ENCODE measurements around the gene CEP131. TPM values are rescaled to one million over a fixed set of nuclear protein-coding genes. Genes with fewer than 3 reads are reported as not detected.

The CEP131 gene
- total and polyA plus RNA-seq, 2 of the 4 experiments (the other 2 are of a cell fraction) = 4.8 to 9.6 TPM

GRCh38 chr17:81176666-81177065 is 46.1 kb downstream of the CEP131 start:
- WGBS, 2 experiments (ENCODE audit: extremely low coverage in 2 of 2, insufficient read length in 1 of 2) = 63% methylated on average over 2 of the region's 7 CpGs; no CpG with 5 or more reads in 1 of the 2 experiments
- Histone ChIP-seq H2BK20ac (ENCODE audit: low read depth, low read length) (no peak overlapping the region), H2AK5ac (ENCODE audit: low read depth, low read length) (no peak overlapping the region), H3K27me3 (ENCODE audit: control insufficient read depth, insufficient read depth, low read length) (no peaks in the 10 kb centered on the region; the same call in 1 of the 2 replicates), H4K20me1 (ENCODE audit: insufficient read depth, low read length) (no peaks in the 10 kb centered on the region), H3K14ac (replicated peaks; ENCODE audit: low read depth, low read length) (no peak overlapping the region), H3K56ac (ENCODE audit: extremely low read depth, insufficient read depth, low read length) (no peak overlapping the region), H3K4ac (ENCODE audit: low read depth, low read length) (no peak overlapping the region), H3K4me3 (ENCODE audit: insufficient read depth, low read depth, low read length) (no peak overlapping the region), H4K8ac (ENCODE audit: low read depth in 2 of 2, low read length in 2 of 2) (no peak overlapping the region), H3K23ac (ENCODE audit: low read depth, low read length) (no peak overlapping the region), H4K91ac (ENCODE audit: insufficient read depth, low read depth, low read length) (no peak overlapping the region), H3K27ac (ENCODE audit: insufficient read depth, low read length) (no peak overlapping the region), H3K9me1 (ENCODE audit: insufficient read depth, low read length) (no peaks in the 10 kb centered on the region), H3K9me3 (ENCODE audit: control insufficient read depth, insufficient read depth, low read length) (no peaks in the 10 kb centered on the region), H3K9ac (ENCODE audit: low read depth, low read length) (no peak overlapping the region), H3K79me1 (ENCODE audit: low read depth in 1 of 2, low read length in 2 of 2) (no peaks in the 10 kb centered on the region), H2AFZ (replicated peaks; ENCODE audit: low read length, poor library complexity) (no peak overlapping the region), H2BK120ac (ENCODE audit: low read depth, low read length) (no peak overlapping the region), H2AK9ac (replicated peaks; ENCODE audit: low read depth, low read length, poor library complexity) (no peak overlapping the region), H3K36me3 (ENCODE audit: control insufficient read depth, insufficient read depth, low read length) (no peaks in the 10 kb centered on the region), H3K4me1 (ENCODE audit: control insufficient read depth, insufficient read depth, low read length) (0 out of 2 replicates have a peak, but pooled peaks cover 2% of the 10 kb centered on the region), H2BK15ac (ENCODE audit: low read depth, low read length) (no peak overlapping the region), H3K4me2 (ENCODE audit: low read depth, low read length) (no peak overlapping the region), H3K18ac (ENCODE audit: low read depth, low read length) (no peak overlapping the region), H4K5ac (ENCODE audit: low read depth, low read length) (no peak overlapping the region), H2BK5ac (ENCODE audit: low read depth, low read length, poor library complexity, severe bottlenecking) (no peak overlapping the region)
- BruUV-seq (replicated peaks) = no TSS peak
- ChIA-PET POLR2A (ENCODE audit: unreplicated experiment) (no interaction called here), CTCF (interaction anchor here (1.1 kb wide), 1 partner anchor 24 kb away, joined by 3 read pairs; no protein-coding TSS in a partner anchor)
- in situ Hi-C loops (cut with MboI; ENCODE audit: low sequenced_read_pairs) (no loop called here), dilution Hi-C loops (cut with HindIII; ENCODE audit: low sequenced_read_pairs, unreplicated experiment) (no loop called here), intact Hi-C loops (cut with micrococcal nuclease) (no loop called here)
- no peak for ATAC-seq (ENCODE audit: low read depth)
- DNase-seq = peak; percentile 3
- TF ChIP-seq RCOR1 (IDR thresholded peaks at IDR 0.05; ENCODE audit: insufficient replicate concordance, low read length) = no peak
- TF ChIP-seq BHLHE40 (IDR thresholded peaks at IDR 0.05; ENCODE audit: low read depth, low read length) = no peak
- TF ChIP-seq MAFK (IDR thresholded peaks at IDR 0.05; ENCODE audit: low read depth, low read length) = no peak
- no peak for TF ChIP-seq FOS (IDR thresholded peaks at IDR 0.05; ENCODE audit: low read depth, low read length)
- TF ChIP-seq ELK1 (IDR thresholded peaks at IDR 0.05; ENCODE audit: borderline replicate concordance, low read depth, low read length) = no peak
- no peak for TF ChIP-seq CEBPB (IDR thresholded peaks at IDR 0.05; ENCODE audit: low read depth, low read length)

Data from IMR-90 (cell line).